ENCODE results near the gene ZNF277. TPM values are rescaled to one million over a fixed set of nuclear protein-coding genes. Genes with fewer than 3 reads are reported as not detected.

The ZNF277 gene
- total RNA-seq, 4 donors from 2014 or later: 19.2 to 45.6 (median 32.8) TPM

DNA sequence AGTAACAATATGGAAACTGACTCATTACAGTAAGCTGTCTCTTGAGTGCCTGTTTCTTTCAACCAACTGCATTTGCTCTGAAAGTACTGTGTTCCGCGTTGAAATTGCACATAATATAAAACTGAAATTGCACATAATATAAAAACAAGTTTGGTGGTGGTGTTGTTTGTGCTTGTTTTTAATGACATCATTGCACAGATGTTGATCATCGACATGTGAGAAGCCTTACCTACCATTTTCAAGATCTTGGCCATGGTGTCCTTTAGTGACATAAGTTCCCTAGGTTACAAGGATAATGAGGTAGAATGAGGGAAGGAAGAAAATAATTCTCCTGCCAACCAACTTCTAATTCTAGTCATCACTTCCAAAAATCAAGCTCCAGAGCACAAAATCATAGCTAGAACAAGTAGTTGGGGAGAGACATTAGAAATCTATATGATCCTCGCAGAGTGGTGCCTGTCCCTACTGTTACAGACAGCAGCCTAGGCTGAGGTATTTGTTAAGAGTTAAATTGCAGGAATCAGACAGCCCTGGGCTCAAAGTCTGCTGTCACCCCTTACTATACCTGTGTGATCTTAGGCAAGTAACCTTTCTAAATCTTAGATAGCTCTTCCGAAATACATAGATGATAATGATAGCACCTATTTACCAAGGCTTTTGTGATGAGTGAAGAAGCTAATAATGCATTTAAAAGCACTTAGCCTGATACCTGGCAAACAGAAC is 29.6 kb upstream of the ZNF277 start:
- intact Hi-C loops (cut with DNase I; ENCODE audit: low total_unique reads): no loop called here
- H3K4me3 ChIP-seq (ENCODE audit: low read depth, poor library complexity, severe bottlenecking): no peak overlapping the region
- TF ChIP-seq, protein P1, sequence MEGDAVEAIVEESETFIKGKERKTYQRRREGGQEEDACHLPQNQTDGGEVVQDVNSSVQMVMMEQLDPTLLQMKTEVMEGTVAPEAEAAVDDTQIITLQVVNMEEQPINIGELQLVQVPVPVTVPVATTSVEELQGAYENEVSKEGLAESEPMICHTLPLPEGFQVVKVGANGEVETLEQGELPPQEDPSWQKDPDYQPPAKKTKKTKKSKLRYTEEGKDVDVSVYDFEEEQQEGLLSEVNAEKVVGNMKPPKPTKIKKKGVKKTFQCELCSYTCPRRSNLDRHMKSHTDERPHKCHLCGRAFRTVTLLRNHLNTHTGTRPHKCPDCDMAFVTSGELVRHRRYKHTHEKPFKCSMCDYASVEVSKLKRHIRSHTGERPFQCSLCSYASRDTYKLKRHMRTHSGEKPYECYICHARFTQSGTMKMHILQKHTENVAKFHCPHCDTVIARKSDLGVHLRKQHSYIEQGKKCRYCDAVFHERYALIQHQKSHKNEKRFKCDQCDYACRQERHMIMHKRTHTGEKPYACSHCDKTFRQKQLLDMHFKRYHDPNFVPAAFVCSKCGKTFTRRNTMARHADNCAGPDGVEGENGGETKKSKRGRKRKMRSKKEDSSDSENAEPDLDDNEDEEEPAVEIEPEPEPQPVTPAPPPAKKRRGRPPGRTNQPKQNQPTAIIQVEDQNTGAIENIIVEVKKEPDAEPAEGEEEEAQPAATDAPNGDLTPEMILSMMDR (IDR thresholded peaks at IDR 0.05): no peak
- TF ChIP-seq POLR2A (IDR thresholded peaks at IDR 0.05): no peak
- WGBS, 2 donors: 85 to 87% methylated on average over 5 of the region's 5 CpGs
- DNase-seq (ENCODE audit: low spot score in 2 of 2): no peak

- TF ChIP-seq POLR2A (IDR thresholded peaks at IDR 0.05): no peak
- TF ChIP-seq, protein P1 (IDR thresholded peaks at IDR 0.05): no peak
These were observed 26.3 kb upstream of the ZNF277 start for GRCh38 chr7:112180223-112180622.

GRCh38 chr7:112182749-112183148 is 23.7 kb upstream of the ZNF277 start:
- 88 to 89% methylated on average over 5 of the region's 5 CpGs for WGBS, 2 donors
- TF ChIP-seq POLR2A (IDR thresholded peaks at IDR 0.05): no peak
- TF ChIP-seq, protein P1 (IDR thresholded peaks at IDR 0.05): no peak
- no peak for DNase-seq (ENCODE audit: low spot score in 2 of 2)
- intact Hi-C loops (cut with DNase I; ENCODE audit: low total_unique reads): no loop called here
- H3K4me3 ChIP-seq (ENCODE audit: low read depth, poor library complexity, severe bottlenecking): no peak overlapping the region

More at GRCh38 chr7:112180223-112180622, 26.3 kb upstream of the ZNF277 start:
- WGBS, 2 donors: 73 to 74% methylated on average over 4 of the region's 4 CpGs
- H3K4me3 ChIP-seq (ENCODE audit: low read depth, poor library complexity, severe bottlenecking): no peak overlapping the region
- DNase-seq (ENCODE audit: low spot score in 2 of 2): no peak
- intact Hi-C loops (cut with DNase I; ENCODE audit: low total_unique reads): no loop called here

DNA sequence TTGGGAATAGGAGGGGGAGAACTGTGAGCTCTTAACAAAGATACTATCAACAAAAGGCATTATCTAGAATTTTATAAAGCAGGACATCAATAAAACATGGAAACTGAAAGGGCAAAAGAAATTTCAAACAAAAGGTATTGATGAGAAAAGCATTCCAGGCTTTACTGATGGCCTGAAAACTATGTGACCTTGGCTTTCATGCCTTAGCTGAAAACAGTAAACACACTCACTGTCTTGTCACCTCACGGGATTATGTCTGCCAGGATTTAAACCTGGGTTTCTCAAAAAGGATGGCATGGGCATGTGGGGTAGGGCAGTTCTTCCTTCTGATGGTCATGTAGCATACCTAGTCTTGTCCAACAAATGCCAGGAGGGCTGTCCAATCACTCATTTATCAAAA is 23.2 kb upstream of the ZNF277 start:
- TF ChIP-seq, protein P1 (IDR thresholded peaks at IDR 0.05): no peak
- no peak for TF ChIP-seq POLR2A (IDR thresholded peaks at IDR 0.05)
- no peak overlapping the region for H3K4me3 ChIP-seq (ENCODE audit: low read depth, poor library complexity, severe bottlenecking)
- intact Hi-C loops (cut with DNase I; ENCODE audit: low total_unique reads): no loop called here
- no peak for DNase-seq (ENCODE audit: low spot score in 2 of 2)
- WGBS, 2 donors: 94 to 96% methylated on average over 1 of the region's 1 CpG

GRCh38 chr7:112184455-112184854 is 22.0 kb upstream of the ZNF277 start:
- DNase-seq (ENCODE audit: low spot score in 2 of 2): no peak
- TF ChIP-seq, protein P1 (IDR thresholded peaks at IDR 0.05): no peak
- TF ChIP-seq POLR2A (IDR thresholded peaks at IDR 0.05): no peak
- intact Hi-C loops (cut with DNase I; ENCODE audit: low total_unique reads): no loop called here
- no peak overlapping the region for H3K4me3 ChIP-seq (ENCODE audit: low read depth, poor library complexity, severe bottlenecking)
- 76 to 86% methylated on average over 2 of the region's 2 CpGs for WGBS, 2 donors
